Measurements from ENCODE around the gene LSAMP.

The LSAMP gene

DNA sequence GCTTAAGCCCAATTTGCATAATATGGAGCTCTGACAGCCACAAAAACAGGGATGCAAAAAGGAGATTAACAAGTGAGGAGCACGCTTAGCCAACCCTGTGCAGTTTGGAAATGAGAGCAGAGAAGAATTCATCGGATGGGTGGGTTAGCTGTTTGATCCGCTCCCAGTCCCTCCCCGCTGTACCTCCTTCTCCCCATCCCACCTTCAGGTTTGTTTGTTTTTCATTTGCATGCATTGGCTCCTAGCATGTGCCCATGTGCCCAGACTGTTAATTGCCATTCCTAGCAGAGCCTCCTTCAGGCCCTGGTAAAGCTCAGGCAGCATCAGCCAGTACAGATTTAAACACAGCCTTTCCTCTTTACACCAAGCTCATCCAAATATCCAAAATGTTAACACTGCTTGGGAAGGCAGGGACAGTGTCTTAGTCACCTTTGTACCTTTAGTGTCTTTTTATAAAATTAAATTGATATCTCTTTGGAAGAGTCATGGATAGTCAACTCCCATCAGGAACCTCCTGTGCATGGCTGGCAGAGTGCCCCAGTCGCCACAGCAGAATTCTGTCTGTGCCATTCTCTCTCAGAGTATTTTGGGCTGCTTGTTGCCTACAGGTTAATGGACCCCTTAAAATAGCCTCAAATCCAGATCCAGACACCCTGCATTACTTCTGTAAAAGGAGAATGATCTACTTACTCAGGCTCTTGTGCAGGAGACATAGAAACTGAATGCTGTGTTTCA lies 244.2 kb downstream of the LSAMP start:
- Histone ChIP-seq H3K4me3 (ENCODE audit: low read depth, low read length) (no peak overlapping the region), H3K36me3 (ENCODE audit: control insufficient read depth in 2 of 2, insufficient read depth in 1 of 2, low read length in 2 of 2) (no peaks in the 10 kb centered on the region), H3K27ac (ENCODE audit: extremely low read depth, low read depth, low read length) (no peak overlapping the region), H3K9me3 (ENCODE audit: control insufficient read depth, insufficient read depth, low read depth, low read length) (no peaks in the 10 kb centered on the region), H3K4me1 (ENCODE audit: control insufficient read depth, insufficient read depth, low read length) (no peaks in the 10 kb centered on the region)
- no peak for TF ChIP-seq ZNF175 (tag by site-specific recombination; IDR thresholded peaks at IDR 0.05)
- TF ChIP-seq ZBTB8A (tag by site-specific recombination; IDR thresholded peaks at IDR 0.05): no peak
- TF ChIP-seq BCL11A (tag by site-specific recombination; IDR thresholded peaks at IDR 0.05; ENCODE audit: low read depth): no peak
- no peak for TF ChIP-seq ZNF423 (tag by site-specific recombination; IDR thresholded peaks at IDR 0.05)
- TF ChIP-seq ZNF596 (tag by site-specific recombination; IDR thresholded peaks at IDR 0.05): no peak
- no peak for TF ChIP-seq GLI2 (tag by site-specific recombination; IDR thresholded peaks at IDR 0.05; ENCODE audit: borderline replicate concordance, low read depth)
- no peak for TF ChIP-seq ZNF610 (tag by site-specific recombination; IDR thresholded peaks at IDR 0.05; ENCODE audit: borderline replicate concordance)
- no peak for TF ChIP-seq KLF16 (tag by site-specific recombination; IDR thresholded peaks at IDR 0.05)
- TF ChIP-seq ZNF660 (tag by site-specific recombination; IDR thresholded peaks at IDR 0.05): no peak
- TF ChIP-seq, protein P1, sequence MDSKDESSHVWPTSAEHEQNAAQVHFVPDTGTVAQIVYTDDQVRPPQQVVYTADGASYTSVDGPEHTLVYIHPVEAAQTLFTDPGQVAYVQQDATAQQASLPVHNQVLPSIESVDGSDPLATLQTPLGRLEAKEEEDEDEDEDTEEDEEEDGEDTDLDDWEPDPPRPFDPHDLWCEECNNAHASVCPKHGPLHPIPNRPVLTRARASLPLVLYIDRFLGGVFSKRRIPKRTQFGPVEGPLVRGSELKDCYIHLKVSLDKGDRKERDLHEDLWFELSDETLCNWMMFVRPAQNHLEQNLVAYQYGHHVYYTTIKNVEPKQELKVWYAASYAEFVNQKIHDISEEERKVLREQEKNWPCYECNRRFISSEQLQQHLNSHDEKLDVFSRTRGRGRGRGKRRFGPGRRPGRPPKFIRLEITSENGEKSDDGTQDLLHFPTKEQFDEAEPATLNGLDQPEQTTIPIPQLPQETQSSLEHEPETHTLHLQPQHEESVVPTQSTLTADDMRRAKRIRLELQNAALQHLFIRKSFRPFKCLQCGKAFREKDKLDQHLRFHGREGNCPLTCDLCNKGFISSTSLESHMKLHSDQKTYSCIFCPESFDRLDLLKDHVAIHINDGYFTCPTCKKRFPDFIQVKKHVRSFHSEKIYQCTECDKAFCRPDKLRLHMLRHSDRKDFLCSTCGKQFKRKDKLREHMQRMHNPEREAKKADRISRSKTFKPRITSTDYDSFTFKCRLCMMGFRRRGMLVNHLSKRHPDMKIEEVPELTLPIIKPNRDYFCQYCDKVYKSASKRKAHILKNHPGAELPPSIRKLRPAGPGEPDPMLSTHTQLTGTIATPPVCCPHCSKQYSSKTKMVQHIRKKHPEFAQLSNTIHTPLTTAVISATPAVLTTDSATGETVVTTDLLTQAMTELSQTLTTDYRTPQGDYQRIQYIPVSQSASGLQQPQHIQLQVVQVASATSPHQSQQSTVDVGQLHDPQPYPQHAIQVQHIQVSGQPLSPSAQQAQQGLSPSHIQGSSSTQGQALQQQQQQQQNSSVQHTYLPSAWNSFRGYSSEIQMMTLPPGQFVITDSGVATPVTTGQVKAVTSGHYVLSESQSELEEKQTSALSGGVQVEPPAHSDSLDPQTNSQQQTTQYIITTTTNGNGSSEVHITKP (tag by site-specific recombination; IDR thresholded peaks at IDR 0.05): no peak
- TF ChIP-seq ZNF76 (tag by site-specific recombination; IDR thresholded peaks at IDR 0.05; ENCODE audit: borderline replicate concordance, low read depth): no peak
- TF ChIP-seq ZNF843 (tag by site-specific recombination; IDR thresholded peaks at IDR 0.05): no peak
- ChIA-PET POLR2A (no interaction called here), CTCF (interaction anchor here (0.7 kb wide), 1 partner anchor 13 kb away, joined by 3 read pairs; no protein-coding TSS in a partner anchor)

DNA sequence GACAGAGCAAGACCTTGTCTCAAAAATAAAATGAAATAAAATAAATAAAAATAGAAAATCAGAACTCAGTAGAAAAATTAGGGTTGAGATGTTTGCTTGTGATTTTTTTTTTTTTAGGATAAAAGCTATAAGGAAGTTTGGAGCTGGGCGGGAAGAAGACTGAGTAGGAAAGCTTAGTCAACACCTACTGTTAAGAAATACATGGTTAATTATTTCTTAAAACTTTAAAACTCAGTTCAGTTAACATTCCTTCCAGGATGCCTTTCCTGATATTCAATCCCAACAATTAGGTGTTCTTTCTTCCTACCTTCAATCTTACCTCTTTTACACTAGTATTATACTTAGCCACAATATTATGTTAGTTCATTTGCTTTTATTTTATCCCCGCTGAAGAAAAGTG lies 246.2 kb downstream of the LSAMP start:
- Histone ChIP-seq H3K4me1 (ENCODE audit: control insufficient read depth, insufficient read depth, low read length) (no peaks in the 10 kb centered on the region), H3K9me3 (ENCODE audit: control insufficient read depth, insufficient read depth, low read depth, low read length) (no peaks in the 10 kb centered on the region), H3K27ac (ENCODE audit: extremely low read depth, low read depth, low read length) (no peak overlapping the region), H3K4me3 (ENCODE audit: low read depth, low read length) (no peak overlapping the region), H3K36me3 (ENCODE audit: control insufficient read depth in 2 of 2, insufficient read depth in 1 of 2, low read length in 2 of 2) (no peaks in the 10 kb centered on the region)
- POLR2A ChIA-PET: no interaction called here
- TF ChIP-seq, protein P2, sequence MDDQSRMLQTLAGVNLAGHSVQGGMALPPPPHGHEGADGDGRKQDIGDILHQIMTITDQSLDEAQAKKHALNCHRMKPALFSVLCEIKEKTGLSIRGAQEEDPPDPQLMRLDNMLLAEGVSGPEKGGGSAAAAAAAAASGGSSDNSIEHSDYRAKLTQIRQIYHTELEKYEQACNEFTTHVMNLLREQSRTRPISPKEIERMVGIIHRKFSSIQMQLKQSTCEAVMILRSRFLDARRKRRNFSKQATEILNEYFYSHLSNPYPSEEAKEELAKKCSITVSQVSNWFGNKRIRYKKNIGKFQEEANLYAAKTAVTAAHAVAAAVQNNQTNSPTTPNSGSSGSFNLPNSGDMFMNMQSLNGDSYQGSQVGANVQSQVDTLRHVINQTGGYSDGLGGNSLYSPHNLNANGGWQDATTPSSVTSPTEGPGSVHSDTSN (CRISPR knock-in tag; IDR thresholded peaks at IDR 0.05): no peak
- TF ChIP-seq ZNF266 (tag by site-specific recombination; IDR thresholded peaks at IDR 0.05; ENCODE audit: low read depth) (no peak), SCRT2 (tag by site-specific recombination; IDR thresholded peaks at IDR 0.05) (no peak), ZBTB49 (tag by site-specific recombination; IDR thresholded peaks at IDR 0.05; ENCODE audit: low read depth) (no peak), ZNF596 (tag by site-specific recombination; IDR thresholded peaks at IDR 0.05) (no peak), KLF8 (tag by site-specific recombination; IDR thresholded peaks at IDR 0.05) (no peak), ZNF558 (tag by site-specific recombination; IDR thresholded peaks at IDR 0.05) (no peak)
- CTCF ChIA-PET: no interaction called here
